ENCODE results near the gene WDR74.

- TF ChIP-seq CTCF (IDR thresholded peaks at IDR 0.05) (no peak), POLR2A (IDR thresholded peaks at IDR 0.05) (no peak)
Measured at GRCh38 chr11:62863687-62864335, 24.4 kb upstream of the WDR74 start.

Data from body of pancreas (tissue), 4 donors.